HG03025 (cell line): ENCODE measurements around the gene NPAS1.
"Not testable (repeated sequence)": the region's sequence is repeated elsewhere in the genome, so short reads cannot be mapped to it uniquely, and the experiment has no call there.

Experiments
- ATAC-seq: cut with Tn5 transposase; IDR thresholded peaks from one replicate; pipeline ENCODE4 v1.9.1; 2021; ENCODE audit warnings: mild to moderate bottlenecking, moderate library complexity; ENCODE audit not compliant: unreplicated experiment, low FRiP score

Gene NPAS1

GRCh38 chr19:47044946-47045866 is 25.6 kb downstream of the NPAS1 start:
- no peak for ATAC-seq

- ATAC-seq: no peak
Measured at GRCh38 chr19:47045867-47046470, 26.3 kb downstream of the NPAS1 start.

DNA sequence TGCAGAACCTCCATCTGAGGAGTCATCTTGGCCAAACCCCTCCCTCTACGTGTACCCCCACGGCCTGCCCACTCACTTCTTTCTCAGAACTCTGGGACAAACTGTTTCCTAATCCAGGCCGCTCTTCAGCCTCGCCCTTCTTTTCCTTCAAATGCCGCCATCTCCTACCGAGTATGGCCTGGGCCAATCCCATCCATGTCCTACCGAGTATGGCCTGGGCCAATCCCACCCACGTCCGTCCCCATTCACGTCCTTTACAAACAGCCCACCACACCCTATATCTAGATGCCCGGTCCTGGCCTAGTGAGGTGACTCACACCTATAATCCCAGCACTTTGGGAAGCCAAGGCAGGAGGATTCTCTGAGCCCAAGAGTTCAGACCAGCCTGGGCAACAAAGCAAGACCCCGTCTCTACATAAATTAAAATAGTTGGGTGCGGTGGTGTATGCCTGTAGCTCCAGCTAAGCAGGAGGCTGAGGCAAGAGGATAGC is 27.7 kb downstream of the NPAS1 start:
- ATAC-seq: no peak

DNA sequence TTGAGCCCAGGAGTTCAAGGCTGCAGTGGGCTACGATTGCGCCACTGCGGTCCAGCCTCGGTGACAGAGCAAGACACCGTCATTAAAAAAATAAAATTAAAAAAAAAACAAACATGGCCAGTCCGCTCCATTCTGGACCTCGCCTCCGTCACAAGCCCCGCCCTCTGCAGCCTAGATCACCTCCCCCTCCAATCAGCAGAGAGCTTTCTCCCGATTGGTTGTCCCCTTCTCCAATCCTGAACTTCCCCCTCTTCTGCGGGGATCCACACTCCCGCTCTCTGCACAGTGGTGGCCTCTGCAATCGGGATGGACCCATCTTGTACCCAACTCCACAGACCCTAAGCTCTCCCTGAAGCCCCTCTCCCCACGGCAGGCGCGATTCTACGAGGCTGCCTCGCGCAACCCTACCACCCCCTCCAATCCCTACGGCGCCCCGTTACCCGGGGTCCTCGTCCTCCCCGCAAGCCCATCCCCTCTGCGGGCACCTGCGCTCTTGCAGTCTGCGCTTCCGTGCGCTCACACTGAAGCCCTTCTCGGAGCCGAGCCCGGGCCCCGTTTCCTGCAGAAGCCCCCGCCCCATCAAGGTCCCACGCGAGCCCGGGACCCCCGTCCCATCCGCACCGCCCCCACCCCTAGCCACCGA is 28.2 kb downstream of the NPAS1 start:
- ATAC-seq: peak; percentile 32

DNA sequence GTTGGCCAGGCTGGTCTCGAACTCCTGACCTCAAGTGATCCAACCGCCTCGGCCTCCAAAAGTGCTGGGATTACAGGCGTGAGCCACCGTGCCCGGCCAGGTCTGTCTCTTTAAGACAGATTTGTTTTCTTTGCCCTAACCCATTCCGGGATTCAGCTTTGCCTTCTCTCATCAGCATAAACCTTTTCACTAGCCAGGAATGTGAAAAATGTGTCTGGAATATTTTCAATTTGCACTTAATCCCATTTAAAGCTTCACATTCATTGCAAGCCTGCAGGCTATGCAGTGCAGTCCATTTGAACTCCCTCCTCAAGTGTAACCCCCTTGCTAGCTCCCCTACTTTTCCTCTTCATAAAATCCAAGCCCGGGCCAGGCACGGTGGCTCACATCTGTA is 29.7 kb downstream of the NPAS1 start:
- no peak for ATAC-seq

DNA sequence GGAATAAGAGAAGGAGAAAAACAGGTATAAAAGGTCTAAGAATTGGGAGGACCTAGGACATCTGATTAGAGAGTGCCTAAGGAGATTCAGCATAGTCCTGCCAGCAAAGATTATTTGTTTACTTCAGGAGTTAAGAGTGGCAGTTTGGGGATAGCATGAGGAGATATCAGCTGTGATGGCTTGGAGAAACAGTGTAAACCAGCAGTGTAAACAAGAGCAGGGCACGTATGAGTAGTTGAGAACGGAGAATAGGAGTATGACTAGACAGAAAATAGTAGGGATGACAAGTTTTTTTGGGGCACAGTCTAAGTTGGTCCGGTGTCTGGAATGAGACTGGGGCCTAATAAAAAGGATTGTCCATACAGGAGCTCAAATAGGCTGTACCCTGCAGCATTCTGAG is 30.9 kb downstream of the NPAS1 start:
- ATAC-seq: not testable (repeated sequence)

DNA sequence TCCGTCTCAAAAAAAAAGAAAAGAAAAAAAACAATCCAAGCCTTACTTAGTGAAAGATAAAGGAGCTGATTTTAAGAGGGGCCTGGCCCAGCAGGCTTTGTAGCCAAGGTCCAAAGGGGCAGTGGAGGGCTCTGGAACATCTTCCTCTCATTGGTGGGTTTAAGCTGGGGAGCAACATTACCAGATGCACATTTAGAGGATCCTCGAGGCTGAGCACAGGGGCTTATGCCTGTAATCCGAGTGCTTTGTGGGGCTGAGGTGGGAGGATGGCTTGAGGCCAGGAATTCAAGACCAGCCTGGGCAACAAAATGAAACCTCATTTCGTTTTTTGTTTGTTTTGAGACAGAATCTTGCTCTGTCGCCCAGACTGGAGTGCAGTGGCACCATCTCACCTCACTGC is 36.8 kb downstream of the NPAS1 start:
- ATAC-seq: no peak

- no peak for ATAC-seq
Measured at GRCh38 chr19:47057328-47057727, 37.7 kb downstream of the NPAS1 start.

GRCh38 chr19:47058621-47059022 is 39.0 kb downstream of the NPAS1 start:
- ATAC-seq: no peak

GRCh38 chr19:47063874-47064273 is 44.2 kb downstream of the NPAS1 start:
- ATAC-seq: no peak

DNA sequence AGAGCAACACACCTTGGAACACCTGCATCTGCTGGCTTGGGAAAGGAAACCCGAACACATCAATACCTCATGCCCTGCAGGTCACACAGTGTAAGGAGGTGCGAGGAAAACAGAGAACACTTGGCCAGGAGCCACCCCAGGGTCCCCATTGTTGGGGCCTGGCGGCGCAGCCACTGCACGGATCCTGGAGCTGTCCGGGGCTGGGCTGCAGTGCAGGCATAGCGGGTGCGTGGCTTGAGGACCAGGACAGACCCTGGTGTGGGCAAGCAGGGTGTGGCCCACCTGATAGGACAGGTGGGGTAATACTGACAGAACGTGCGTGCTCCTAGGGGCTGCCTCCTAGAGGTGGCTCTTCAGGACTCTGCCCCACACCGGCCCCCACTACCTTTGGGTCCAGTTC is 45.6 kb downstream of the NPAS1 start:
- no peak for ATAC-seq

DNA sequence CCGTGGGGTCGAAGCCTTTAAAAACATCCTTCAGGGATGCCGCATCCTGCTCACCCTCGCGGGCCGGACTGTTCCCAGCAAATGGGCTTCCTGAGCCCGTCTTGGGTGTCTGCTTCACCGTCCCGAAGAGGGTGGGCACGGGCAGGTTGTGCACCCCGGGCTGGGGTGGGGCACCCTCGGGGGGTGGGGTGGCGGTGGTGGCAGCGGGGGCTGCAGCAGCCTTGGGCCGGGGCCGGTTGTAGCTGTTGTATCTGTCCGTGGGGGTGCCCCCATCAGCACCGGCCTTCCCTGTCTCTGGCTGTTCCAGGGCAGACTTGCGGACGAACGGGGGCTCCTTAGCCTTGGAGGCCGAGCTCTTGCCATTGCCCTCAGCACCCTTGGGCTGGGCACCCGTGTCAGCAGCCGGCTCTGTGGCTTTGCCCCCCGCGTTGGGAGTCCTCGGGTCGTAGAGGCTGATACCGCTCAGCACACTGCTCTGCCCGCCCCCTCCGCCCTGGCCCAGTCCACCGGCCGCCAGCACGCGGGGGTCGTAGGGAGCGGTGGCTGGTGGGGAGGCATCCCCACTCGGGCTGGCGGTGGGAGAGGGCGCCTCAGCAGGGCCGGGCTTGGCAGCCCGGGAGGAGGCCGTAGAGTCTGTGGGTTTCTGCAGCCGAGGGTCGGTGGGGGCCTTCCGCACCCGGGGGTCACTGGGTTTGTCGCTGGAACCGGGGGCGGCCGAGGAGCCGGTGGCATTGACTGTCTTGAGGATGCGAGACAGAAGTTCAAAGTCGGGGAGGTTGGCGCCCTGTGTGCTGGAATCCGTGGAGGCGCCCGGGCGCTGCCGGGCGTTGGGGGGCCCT is 47.0 kb downstream of the NPAS1 start:
- ATAC-seq: no peak

GRCh38 chr19:47067215-47067847 is 47.7 kb downstream of the NPAS1 start:
- ATAC-seq: no peak

GRCh38 chr19:47068246-47068645 is 48.6 kb downstream of the NPAS1 start:
- ATAC-seq: no peak

DNA sequence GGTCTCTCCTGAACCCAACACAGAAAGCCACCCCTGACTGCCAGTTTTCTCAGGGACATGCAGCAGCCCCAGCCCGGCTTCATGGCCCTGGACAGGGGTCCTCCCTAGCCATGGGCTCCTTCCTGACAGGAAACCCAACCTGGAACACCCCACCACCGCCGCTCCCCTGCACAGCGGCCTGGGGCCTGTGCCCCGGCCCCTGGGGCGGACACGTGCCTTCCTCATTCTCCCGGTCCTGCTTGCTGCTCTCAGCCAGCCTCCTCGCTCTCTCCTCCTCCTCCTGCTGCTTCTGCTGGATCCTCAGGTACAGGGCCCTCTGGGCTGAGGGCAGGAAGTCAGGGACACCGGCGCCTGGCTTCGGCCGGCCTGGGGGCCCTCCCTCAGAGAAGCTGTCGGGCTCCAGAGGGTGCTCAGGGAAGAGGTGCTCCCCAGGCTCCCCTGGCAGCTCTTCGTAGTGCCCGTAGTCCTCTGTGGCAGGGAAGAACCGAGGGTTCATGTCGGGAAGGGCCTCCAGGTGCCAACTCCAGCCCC is 49.3 kb downstream of the NPAS1 start:
- ATAC-seq: no peak

DNA sequence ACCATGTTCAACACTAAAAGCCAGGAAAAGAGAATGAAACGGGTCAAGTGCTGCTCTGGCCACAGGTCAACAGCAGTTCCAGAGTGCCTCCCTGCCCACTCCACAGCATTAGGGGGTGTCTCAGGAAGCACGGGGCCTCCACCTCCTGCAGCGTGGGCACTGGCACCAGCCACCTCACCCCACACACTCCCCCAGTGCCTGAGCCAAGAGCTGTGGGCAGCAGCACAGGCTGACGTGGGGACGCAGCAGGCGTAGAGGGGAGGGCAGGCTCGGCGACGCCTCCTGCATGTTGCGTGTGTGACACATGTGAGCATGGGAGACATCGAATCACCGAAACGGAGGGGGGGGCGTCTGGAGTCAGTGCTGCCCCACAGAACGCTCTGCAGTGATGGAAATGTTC is 50.2 kb downstream of the NPAS1 start:
- ATAC-seq: no peak

- no peak for ATAC-seq
Measured at GRCh38 chr19:47070756-47071155, 51.1 kb downstream of the NPAS1 start.

- no peak for ATAC-seq
Measured at GRCh38 chr19:47071731-47072130, 52.1 kb downstream of the NPAS1 start.

GRCh38 chr19:47072323-47072722 is 52.7 kb downstream of the NPAS1 start:
- ATAC-seq: no peak

DNA sequence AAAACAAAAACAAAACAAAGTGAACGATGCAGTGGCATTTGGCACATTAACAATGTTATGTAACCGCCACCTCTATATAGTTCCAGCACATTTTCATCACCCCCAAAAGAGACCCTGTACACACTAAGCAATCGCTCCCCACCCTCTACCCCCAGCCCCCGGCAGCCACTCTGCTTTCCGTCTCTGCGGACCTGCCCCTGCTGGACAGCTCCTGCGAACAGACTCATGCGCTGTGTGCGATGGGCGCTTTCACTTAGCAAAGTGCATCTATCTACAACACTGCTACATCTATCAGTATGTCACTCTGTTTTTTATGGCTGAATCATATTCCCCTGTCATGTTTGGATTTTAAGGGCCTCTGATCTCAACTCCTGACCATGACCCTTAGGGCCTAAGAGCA is 53.9 kb downstream of the NPAS1 start:
- ATAC-seq: no peak
